ENCODE data around the gene CENPC.

CENPC gene

DNA sequence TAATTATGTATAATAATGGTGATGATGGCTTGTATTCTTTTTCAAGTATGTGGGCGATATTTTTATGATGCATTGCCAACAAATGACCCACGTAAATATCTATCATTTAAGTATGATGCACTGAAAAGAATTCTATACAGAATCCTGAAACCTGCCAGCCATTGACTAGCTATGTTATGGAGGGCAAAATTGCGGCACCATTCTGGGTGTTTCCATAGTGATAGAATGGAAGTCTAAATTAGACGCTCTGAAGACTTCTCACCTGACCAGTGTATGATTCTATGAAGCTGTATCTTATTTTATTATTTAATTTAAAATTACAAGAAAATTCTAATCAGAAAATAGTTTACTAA is 677 bp upstream of the CENPC start:
- H3K9ac ChIP-seq (ENCODE audit: low read length): peak overlapping the region; percentile 63; the same call in 1 of the 2 replicates
- H3K27me3 ChIP-seq (replicated peaks; ENCODE audit: insufficient read depth, low read length): no peaks in the 10 kb centered on the region
- H3K9me2 ChIP-seq (replicated peaks; ENCODE audit: insufficient read depth, low read length): no peaks in the 10 kb centered on the region
- no peaks in the 10 kb centered on the region for H3K9me3 ChIP-seq (replicated peaks; ENCODE audit: insufficient read depth, low read length)
- peak overlapping the region; percentile 81 for H2AFZ ChIP-seq (ENCODE audit: low read length)
- H3K4me1 ChIP-seq (ENCODE audit: low read length): peaks cover 14% of the 10 kb centered on the region
- H3K4me2 ChIP-seq (ENCODE audit: low read depth, low read length): peak overlapping the region; percentile 60
- TF ChIP-seq, protein P1, sequence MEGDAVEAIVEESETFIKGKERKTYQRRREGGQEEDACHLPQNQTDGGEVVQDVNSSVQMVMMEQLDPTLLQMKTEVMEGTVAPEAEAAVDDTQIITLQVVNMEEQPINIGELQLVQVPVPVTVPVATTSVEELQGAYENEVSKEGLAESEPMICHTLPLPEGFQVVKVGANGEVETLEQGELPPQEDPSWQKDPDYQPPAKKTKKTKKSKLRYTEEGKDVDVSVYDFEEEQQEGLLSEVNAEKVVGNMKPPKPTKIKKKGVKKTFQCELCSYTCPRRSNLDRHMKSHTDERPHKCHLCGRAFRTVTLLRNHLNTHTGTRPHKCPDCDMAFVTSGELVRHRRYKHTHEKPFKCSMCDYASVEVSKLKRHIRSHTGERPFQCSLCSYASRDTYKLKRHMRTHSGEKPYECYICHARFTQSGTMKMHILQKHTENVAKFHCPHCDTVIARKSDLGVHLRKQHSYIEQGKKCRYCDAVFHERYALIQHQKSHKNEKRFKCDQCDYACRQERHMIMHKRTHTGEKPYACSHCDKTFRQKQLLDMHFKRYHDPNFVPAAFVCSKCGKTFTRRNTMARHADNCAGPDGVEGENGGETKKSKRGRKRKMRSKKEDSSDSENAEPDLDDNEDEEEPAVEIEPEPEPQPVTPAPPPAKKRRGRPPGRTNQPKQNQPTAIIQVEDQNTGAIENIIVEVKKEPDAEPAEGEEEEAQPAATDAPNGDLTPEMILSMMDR (IDR thresholded peaks at IDR 0.05; ENCODE audit: low read length): no peak
- no peak for TF ChIP-seq EZH2phosphoT487 (IDR thresholded peaks at IDR 0.05; ENCODE audit: low read length)
- TF ChIP-seq EZH2 (optimal IDR thresholded peaks at IDR 0.05; ENCODE audit: low read depth, low read length): no peak
- H3K27ac ChIP-seq (ENCODE audit: low read length): peak overlapping the region; percentile 56; the same call in 1 of the 2 replicates
- H3K79me2 ChIP-seq (ENCODE audit: low read length): peaks cover 41% of the 10 kb centered on the region
- H4K20me1 ChIP-seq (ENCODE audit: insufficient read depth, low read length): no peaks in the 10 kb centered on the region
- H3F3A ChIP-seq (ENCODE audit: insufficient read depth, low read length): peaks cover 18% of the 10 kb centered on the region
- H3K36me3 ChIP-seq (replicated peaks; ENCODE audit: insufficient read depth, low read length): no peaks in the 10 kb centered on the region; the same call in none of the 2 replicates
- no peak for DNase-seq
- H3K4me3 ChIP-seq (ENCODE audit: low read length): peak overlapping the region; percentile 62

- H3K4me3 ChIP-seq (ENCODE audit: low read length): no peak overlapping the region
- H3F3A ChIP-seq (ENCODE audit: insufficient read depth, low read length): peaks cover 6% of the 10 kb centered on the region
- no peaks in the 10 kb centered on the region for H3K9me2 ChIP-seq (replicated peaks; ENCODE audit: insufficient read depth, low read length)
- H3K27me3 ChIP-seq (replicated peaks; ENCODE audit: insufficient read depth, low read length): no peaks in the 10 kb centered on the region
- H3K9me3 ChIP-seq (replicated peaks; ENCODE audit: insufficient read depth, low read length): no peaks in the 10 kb centered on the region
- TF ChIP-seq, protein P1 (IDR thresholded peaks at IDR 0.05; ENCODE audit: low read length): no peak
- TF ChIP-seq EZH2phosphoT487 (IDR thresholded peaks at IDR 0.05; ENCODE audit: low read length): no peak
- no peak for TF ChIP-seq EZH2 (optimal IDR thresholded peaks at IDR 0.05; ENCODE audit: low read depth, low read length)
- no peak overlapping the region for H3K9ac ChIP-seq (ENCODE audit: low read length)
- H3K27ac ChIP-seq (ENCODE audit: low read length): no peak overlapping the region
- peaks cover 5% of the 10 kb centered on the region; the same call in 1 of the 2 replicates for H3K4me1 ChIP-seq (ENCODE audit: low read length)
- H3K79me2 ChIP-seq (ENCODE audit: low read length): peaks cover 45% of the 10 kb centered on the region
- H2AFZ ChIP-seq (ENCODE audit: low read length): no peak overlapping the region
- DNase-seq: no peak
- peaks cover 11% of the 10 kb centered on the region for H3K36me3 ChIP-seq (replicated peaks; ENCODE audit: insufficient read depth, low read length)
- H4K20me1 ChIP-seq (ENCODE audit: insufficient read depth, low read length): no peaks in the 10 kb centered on the region
- H3K4me2 ChIP-seq (ENCODE audit: low read depth, low read length): no peak overlapping the region
Measured at GRCh38 chr4:67542076-67542475, 3.2 kb downstream of the CENPC start.

GRCh38 chr4:67539830-67540229 is 5.5 kb downstream of the CENPC start:
- Histone ChIP-seq H3K9ac (ENCODE audit: low read length) (no peak overlapping the region), H3K4me2 (ENCODE audit: low read depth, low read length) (no peak overlapping the region), H3K4me3 (ENCODE audit: low read length) (no peak overlapping the region), H3K27ac (ENCODE audit: low read length) (no peak overlapping the region), H3F3A (ENCODE audit: insufficient read depth, low read length) (peaks cover 1% of the 10 kb centered on the region; the same call in 1 of the 2 replicates), H3K79me2 (ENCODE audit: low read length) (peaks cover 45% of the 10 kb centered on the region), H3K27me3 (replicated peaks; ENCODE audit: insufficient read depth, low read length) (no peaks in the 10 kb centered on the region), H2AFZ (ENCODE audit: low read length) (no peak overlapping the region), H3K4me1 (ENCODE audit: low read length) (peaks cover 5% of the 10 kb centered on the region; the same call in 1 of the 2 replicates), H4K20me1 (ENCODE audit: insufficient read depth, low read length) (no peaks in the 10 kb centered on the region), H3K9me2 (replicated peaks; ENCODE audit: insufficient read depth, low read length) (no peaks in the 10 kb centered on the region), H3K36me3 (replicated peaks; ENCODE audit: insufficient read depth, low read length) (peaks cover 11% of the 10 kb centered on the region), H3K9me3 (replicated peaks; ENCODE audit: insufficient read depth, low read length) (no peaks in the 10 kb centered on the region)
- DNase-seq: no peak
- TF ChIP-seq EZH2 (optimal IDR thresholded peaks at IDR 0.05; ENCODE audit: low read depth, low read length): no peak
- TF ChIP-seq, protein P1 (IDR thresholded peaks at IDR 0.05; ENCODE audit: low read length): no peak
- no peak for TF ChIP-seq EZH2phosphoT487 (IDR thresholded peaks at IDR 0.05; ENCODE audit: low read length)

All from MM.1S (cell line).